HCT116 (cell line): ENCODE data around the gene IFT88.

Experiments used
- EZH2 ChIP-seq: fragments of 200-600 bp; sonication (generic); IDR thresholded peaks from 2 replicates; pipeline ENCODE4 v1.6.1; 2017; ENCODE audit warnings: antibody characterized with exemption, mixed run types
- EZH2phosphoT487 ChIP-seq: fragments of 200-600 bp; IDR thresholded peaks from 2 replicates; pipeline ENCODE4 v1.6.1; 2018; ENCODE audit warnings: antibody characterized with exemption, borderline replicate concordance
- FOSL1 ChIP-seq: IDR thresholded peaks from 2 replicates; pipeline ENCODE4 v1.6.1; 2012; ENCODE audit warnings: low read depth
- JUND ChIP-seq: IDR thresholded peaks from 2 replicates; pipeline ENCODE4 v1.6.1; 2012
- POLR2A ChIP-seq: IDR thresholded peaks from 2 replicates; pipeline ENCODE4 v1.7.0; 2011; ENCODE audit warnings: borderline replicate concordance; ENCODE audit not compliant: insufficient read depth, insufficient read length; ENCODE audit errors: extremely low read depth
- POLR2AphosphoS5 ChIP-seq: IDR thresholded peaks from 2 replicates; pipeline ENCODE4 v1.6.1; 2011; ENCODE audit warnings: mild to moderate bottlenecking, low read depth, low read length, moderate library complexity
- RAD21 ChIP-seq: IDR thresholded peaks from 2 replicates; pipeline ENCODE4 v1.6.1; 2012; ENCODE audit warnings: low read depth, mild to moderate bottlenecking
- SP1 ChIP-seq: IDR thresholded peaks from 2 replicates; pipeline ENCODE4 v1.6.1; 2012; ENCODE audit warnings: low read depth
- TCF7L2 ChIP-seq: IDR thresholded peaks from 2 replicates; pipeline ENCODE4 v1.7.0; 2011; ENCODE audit warnings: borderline replicate concordance, inconsistent platforms; ENCODE audit not compliant: insufficient read depth, insufficient read length; ENCODE audit errors: extremely low read depth
- YY1 ChIP-seq: IDR thresholded peaks from 2 replicates; pipeline ENCODE4 v1.6.1; 2011; ENCODE audit warnings: low read length, low read depth, moderate library complexity, mild to moderate bottlenecking; ENCODE audit not compliant: insufficient replicate concordance; ENCODE audit errors: extremely low read depth
- ZNF274 ChIP-seq: fragments of 200-500 bp; sonication (Bioruptor generic); IDR thresholded peaks from 2 replicates; pipeline ENCODE4 v1.6.1; 2014; ENCODE audit warnings: mild to moderate bottlenecking, low read depth, low read length, inconsistent platforms
- TF ChIP-seq, protein P1 (sequence below), 3 experiments: fragments of 200-600 bp in 1 of 3; sonication (generic) in 1 of 3; IDR thresholded peaks in 2 of 3; conservative IDR thresholded peaks in 1 of 3; 2 replicates each; pipeline ENCODE4 v1.5.1; 2012 to 2017; ENCODE audit warnings: low read depth in 2 of 3, low read length in 2 of 3, antibody characterized with exemption in 1 of 3, borderline replicate concordance in 1 of 3, control low read depth in 1 of 3, mild to moderate bottlenecking in 1 of 3, mixed read lengths in 1 of 3, mixed run types in 1 of 3, moderate library complexity in 1 of 3; ENCODE audit not compliant: insufficient read depth in 1 of 3
- TF ChIP-seq, protein P2 (sequence below): IDR thresholded peaks from 2 replicates; pipeline ENCODE4 v1.6.1; 2012; ENCODE audit warnings: low read depth
- TF ChIP-seq, protein P3 (sequence below): IDR thresholded peaks from 2 replicates; pipeline ENCODE4 v1.6.1; 2012

DNA sequence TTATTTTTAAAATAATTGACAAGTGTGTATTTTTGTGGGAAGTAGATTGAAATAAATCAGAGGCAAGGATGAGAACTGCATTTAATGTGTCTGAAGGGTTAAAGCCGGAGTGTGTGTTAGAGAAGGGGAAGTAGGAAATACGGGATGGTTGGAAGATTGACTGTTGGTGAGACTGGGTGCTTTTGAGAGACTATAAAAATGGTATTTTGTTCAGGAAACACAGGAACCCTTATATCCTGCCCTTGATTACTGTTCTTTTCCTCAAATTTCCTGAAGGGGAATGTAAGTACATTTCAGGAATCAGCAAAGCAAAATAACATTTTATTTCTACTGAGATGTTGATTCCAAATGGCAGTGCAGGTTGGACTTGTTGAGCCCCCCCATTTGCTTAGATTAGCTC is 15.1 kb downstream of the IFT88 start:
- TF ChIP-seq, protein P1, sequence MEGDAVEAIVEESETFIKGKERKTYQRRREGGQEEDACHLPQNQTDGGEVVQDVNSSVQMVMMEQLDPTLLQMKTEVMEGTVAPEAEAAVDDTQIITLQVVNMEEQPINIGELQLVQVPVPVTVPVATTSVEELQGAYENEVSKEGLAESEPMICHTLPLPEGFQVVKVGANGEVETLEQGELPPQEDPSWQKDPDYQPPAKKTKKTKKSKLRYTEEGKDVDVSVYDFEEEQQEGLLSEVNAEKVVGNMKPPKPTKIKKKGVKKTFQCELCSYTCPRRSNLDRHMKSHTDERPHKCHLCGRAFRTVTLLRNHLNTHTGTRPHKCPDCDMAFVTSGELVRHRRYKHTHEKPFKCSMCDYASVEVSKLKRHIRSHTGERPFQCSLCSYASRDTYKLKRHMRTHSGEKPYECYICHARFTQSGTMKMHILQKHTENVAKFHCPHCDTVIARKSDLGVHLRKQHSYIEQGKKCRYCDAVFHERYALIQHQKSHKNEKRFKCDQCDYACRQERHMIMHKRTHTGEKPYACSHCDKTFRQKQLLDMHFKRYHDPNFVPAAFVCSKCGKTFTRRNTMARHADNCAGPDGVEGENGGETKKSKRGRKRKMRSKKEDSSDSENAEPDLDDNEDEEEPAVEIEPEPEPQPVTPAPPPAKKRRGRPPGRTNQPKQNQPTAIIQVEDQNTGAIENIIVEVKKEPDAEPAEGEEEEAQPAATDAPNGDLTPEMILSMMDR (IDR thresholded peaks at IDR 0.05 in 2 of 3, conservative IDR thresholded peaks at IDR 0.05 in 1 of 3; ENCODE audit: borderline replicate concordance in 1 of 3, insufficient read depth in 1 of 3, low read depth in 2 of 3, low read length in 2 of 3): no peak
- no peak for TF ChIP-seq POLR2A
- TF ChIP-seq, protein P2, sequence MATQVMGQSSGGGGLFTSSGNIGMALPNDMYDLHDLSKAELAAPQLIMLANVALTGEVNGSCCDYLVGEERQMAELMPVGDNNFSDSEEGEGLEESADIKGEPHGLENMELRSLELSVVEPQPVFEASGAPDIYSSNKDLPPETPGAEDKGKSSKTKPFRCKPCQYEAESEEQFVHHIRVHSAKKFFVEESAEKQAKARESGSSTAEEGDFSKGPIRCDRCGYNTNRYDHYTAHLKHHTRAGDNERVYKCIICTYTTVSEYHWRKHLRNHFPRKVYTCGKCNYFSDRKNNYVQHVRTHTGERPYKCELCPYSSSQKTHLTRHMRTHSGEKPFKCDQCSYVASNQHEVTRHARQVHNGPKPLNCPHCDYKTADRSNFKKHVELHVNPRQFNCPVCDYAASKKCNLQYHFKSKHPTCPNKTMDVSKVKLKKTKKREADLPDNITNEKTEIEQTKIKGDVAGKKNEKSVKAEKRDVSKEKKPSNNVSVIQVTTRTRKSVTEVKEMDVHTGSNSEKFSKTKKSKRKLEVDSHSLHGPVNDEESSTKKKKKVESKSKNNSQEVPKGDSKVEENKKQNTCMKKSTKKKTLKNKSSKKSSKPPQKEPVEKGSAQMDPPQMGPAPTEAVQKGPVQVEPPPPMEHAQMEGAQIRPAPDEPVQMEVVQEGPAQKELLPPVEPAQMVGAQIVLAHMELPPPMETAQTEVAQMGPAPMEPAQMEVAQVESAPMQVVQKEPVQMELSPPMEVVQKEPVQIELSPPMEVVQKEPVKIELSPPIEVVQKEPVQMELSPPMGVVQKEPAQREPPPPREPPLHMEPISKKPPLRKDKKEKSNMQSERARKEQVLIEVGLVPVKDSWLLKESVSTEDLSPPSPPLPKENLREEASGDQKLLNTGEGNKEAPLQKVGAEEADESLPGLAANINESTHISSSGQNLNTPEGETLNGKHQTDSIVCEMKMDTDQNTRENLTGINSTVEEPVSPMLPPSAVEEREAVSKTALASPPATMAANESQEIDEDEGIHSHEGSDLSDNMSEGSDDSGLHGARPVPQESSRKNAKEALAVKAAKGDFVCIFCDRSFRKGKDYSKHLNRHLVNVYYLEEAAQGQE: no peak
- TF ChIP-seq YY1: no peak
- TF ChIP-seq RAD21: no peak
- no peak for TF ChIP-seq TCF7L2
- no peak for TF ChIP-seq ZNF274
- TF ChIP-seq JUND: no peak
- TF ChIP-seq, protein P3, sequence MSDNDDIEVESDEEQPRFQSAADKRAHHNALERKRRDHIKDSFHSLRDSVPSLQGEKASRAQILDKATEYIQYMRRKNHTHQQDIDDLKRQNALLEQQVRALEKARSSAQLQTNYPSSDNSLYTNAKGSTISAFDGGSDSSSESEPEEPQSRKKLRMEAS: no peak
- TF ChIP-seq EZH2: no peak
- TF ChIP-seq EZH2phosphoT487: no peak
- no peak for TF ChIP-seq FOSL1
- no peak for TF ChIP-seq POLR2AphosphoS5
- no peak for TF ChIP-seq SP1
